ENCODE results near the gene DLX1.

DNA sequence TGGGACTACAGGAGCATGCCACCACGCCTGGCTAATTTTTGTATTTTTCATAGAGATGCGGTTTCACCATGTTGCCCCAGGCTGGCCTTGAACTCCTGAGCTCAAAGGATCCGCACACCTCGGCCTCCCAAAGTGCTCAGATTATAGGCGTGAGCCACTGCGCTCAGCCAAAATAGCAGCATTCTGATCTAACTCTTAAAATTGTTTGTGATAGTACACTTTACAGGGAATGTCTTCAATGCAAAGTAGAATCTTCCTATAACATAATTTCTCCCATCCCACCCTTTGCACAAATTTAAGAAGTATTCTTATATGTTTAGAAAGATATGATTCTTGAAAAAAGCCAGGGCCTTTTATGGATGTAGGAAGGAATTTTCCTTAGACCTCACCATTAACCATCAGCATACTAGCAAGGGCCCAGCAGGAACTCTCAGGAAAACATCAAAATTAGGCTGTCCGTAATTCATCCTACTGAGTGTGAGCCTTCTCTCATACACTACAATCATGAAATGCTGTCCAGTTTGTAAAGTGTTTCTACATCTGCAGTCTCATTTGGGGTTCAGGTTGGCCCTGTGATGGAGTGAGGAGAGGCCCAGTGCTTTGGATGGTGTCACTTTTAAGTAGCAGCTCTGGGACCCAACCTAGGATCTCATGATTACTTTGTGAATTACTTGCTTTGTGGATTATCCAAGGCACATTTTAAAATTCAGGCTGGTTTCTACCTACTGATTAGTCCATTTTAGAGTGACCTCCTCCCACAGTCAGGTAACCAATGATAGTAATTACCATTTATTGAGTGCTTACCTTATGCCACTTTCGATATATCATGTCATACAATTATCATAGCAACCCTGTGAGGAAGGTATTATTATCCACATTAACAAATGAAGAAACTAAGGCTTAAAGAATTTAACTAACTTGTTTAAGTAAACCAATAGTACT lies 37.5 kb upstream of the DLX1 start:
- TF ChIP-seq, protein P1, sequence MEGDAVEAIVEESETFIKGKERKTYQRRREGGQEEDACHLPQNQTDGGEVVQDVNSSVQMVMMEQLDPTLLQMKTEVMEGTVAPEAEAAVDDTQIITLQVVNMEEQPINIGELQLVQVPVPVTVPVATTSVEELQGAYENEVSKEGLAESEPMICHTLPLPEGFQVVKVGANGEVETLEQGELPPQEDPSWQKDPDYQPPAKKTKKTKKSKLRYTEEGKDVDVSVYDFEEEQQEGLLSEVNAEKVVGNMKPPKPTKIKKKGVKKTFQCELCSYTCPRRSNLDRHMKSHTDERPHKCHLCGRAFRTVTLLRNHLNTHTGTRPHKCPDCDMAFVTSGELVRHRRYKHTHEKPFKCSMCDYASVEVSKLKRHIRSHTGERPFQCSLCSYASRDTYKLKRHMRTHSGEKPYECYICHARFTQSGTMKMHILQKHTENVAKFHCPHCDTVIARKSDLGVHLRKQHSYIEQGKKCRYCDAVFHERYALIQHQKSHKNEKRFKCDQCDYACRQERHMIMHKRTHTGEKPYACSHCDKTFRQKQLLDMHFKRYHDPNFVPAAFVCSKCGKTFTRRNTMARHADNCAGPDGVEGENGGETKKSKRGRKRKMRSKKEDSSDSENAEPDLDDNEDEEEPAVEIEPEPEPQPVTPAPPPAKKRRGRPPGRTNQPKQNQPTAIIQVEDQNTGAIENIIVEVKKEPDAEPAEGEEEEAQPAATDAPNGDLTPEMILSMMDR (IDR thresholded peaks at IDR 0.05) = no peak
- TF ChIP-seq POLR2A (IDR thresholded peaks at IDR 0.05) = no peak
